HepG2 (cell line): ENCODE data around the gene RABGAP1L. TPM values are rescaled to one million over a fixed set of nuclear protein-coding genes. Genes with fewer than 3 reads are reported as not detected.

Source experiments
- ATAC-seq: fragments of 200-7000 bp; cut with Tn5 transposase; 3 replicates; pipeline ENCODE4 v1.9.1; 2020; ENCODE audit warnings: mild to moderate bottlenecking, moderate library complexity
- BruUV-seq: library from RNA; stranded (reverse); fragments of 400-500 nt; replicated peaks from 2 replicates; lab custom pipeline; 2021; lab: Mats Ljungman, UMichigan
- CTCF ChIA-PET: fragments of 300-600 bp; formaldehyde crosslinking; extraction: SDS; loops from one replicate; lab custom pipeline; 2021; ENCODE audit warnings: low total read pairs, inconsistent platforms, low intra/inter-chr PET ratio; lab: Yijun Ruan, JAX
- POLR2A ChIA-PET: fragments of 350-600 bp; sonication (Branson Sonifier 250); formaldehyde crosslinking; loops from one replicate; lab custom pipeline; 2020; ENCODE audit warnings: antibody characterized with exemption, inconsistent platforms; lab: Yijun Ruan, JAX
- DNase-seq: peaks from one replicate; pipeline ENCODE4 v3.0.0-alpha.2; 2015; ENCODE audit warnings: low spot score
- FAIRE-seq: peaks from 3 replicates; lab custom pipeline; 2011; peaks lifted over from hg19 to GRCh38; lab: Jason Lieb, UNC
- H2AFZ ChIP-seq: one replicate; pipeline ENCODE4 v1.6.1; 2011; ENCODE audit warnings: low read length, inconsistent platforms
- H3K27ac ChIP-seq: fragments of 300-600 bp; 3 replicates; pipeline ENCODE4 v1.8.0; 2011; ENCODE audit warnings: mixed run types, mild to moderate bottlenecking, mixed read lengths, low read length, inconsistent platforms; ENCODE audit not compliant: insufficient read depth; ENCODE audit errors: extremely low read length
- H3K27me3 ChIP-seq, 2 experiments: fragments of 200-600 bp in 1 of 2; 2 replicates in 1 of 2; 3 replicates in 1 of 2; pipeline versions ENCODE4 v1.6.0 to v1.8.0; 2011; ENCODE audit warnings: low read length in 2 of 2, mild to moderate bottlenecking in 2 of 2, moderate library complexity in 2 of 2, inconsistent platforms in 1 of 2; ENCODE audit not compliant: insufficient read depth in 2 of 2, control insufficient read depth in 1 of 2
- H3K36me3 ChIP-seq, 2 experiments: fragments of 200-600 bp in 1 of 2; replicated peaks in 1 of 2; 2 replicates in 1 of 2; 3 replicates in 1 of 2; pipeline versions ENCODE4 v1.5.1 to v1.8.0; 2011; ENCODE audit warnings: low read length in 2 of 2, inconsistent platforms in 1 of 2; ENCODE audit not compliant: insufficient read depth in 2 of 2, control insufficient read depth in 1 of 2
- H3K4me1 ChIP-seq: 2 replicates; pipeline ENCODE4 v1.5.1; 2012; ENCODE audit warnings: low read length, inconsistent platforms; ENCODE audit not compliant: insufficient read depth
- H3K4me2 ChIP-seq: 2 replicates; pipeline ENCODE4 v1.6.0; 2011; ENCODE audit warnings: low read depth, low read length, inconsistent platforms
- H3K4me3 ChIP-seq, 3 experiments: fragments of 200-600 bp in 1 of 3; sonication (generic), shearing (Covaris generic) in 1 of 3; replicated peaks in 1 of 3; 2 replicates each; pipeline ENCODE4 v1.5.1; 2011 to 2016; ENCODE audit warnings: low read length in 3 of 3, inconsistent platforms in 2 of 3, low read depth in 2 of 3, mild to moderate bottlenecking in 2 of 3, control low read depth in 1 of 3, mixed read lengths in 1 of 3; ENCODE audit not compliant: insufficient read depth in 1 of 3
- H3K79me2 ChIP-seq: one replicate; pipeline ENCODE4 v1.6.1; 2011; ENCODE audit warnings: low read length, inconsistent platforms; ENCODE audit not compliant: insufficient read depth
- H3K9ac ChIP-seq: 2 replicates; pipeline ENCODE4 v1.6.0; 2011; ENCODE audit warnings: mild to moderate bottlenecking, low read depth, low read length, inconsistent platforms; ENCODE audit not compliant: insufficient read depth
- H3K9me3 ChIP-seq: 2 replicates; pipeline ENCODE4 v1.5.1; 2012; ENCODE audit warnings: mild to moderate bottlenecking, low read length
- H4K20me1 ChIP-seq: 2 replicates; pipeline ENCODE4 v1.6.0; 2011; ENCODE audit warnings: inconsistent platforms, mild to moderate bottlenecking, low read length, moderate library complexity; ENCODE audit not compliant: insufficient read depth
- ATF7-NPFF ChIP-seq: sonication (generic); formaldehyde crosslinking; IDR thresholded peaks from 2 replicates; pipeline ENCODE4 v1.8.1; 2023; ENCODE audit warnings: mild to moderate bottlenecking, low read depth, missing genetic modification reagents, moderate library complexity
- FOXC1 ChIP-seq: sonication (generic); formaldehyde crosslinking; IDR thresholded peaks from 2 replicates; pipeline ENCODE4 v1.8.0; 2022; ENCODE audit warnings: mild to moderate bottlenecking, missing genetic modification reagents, borderline replicate concordance
- FOXM1 ChIP-seq: sonication (generic); formaldehyde crosslinking; IDR thresholded peaks from 2 replicates; pipeline ENCODE4 v1.5.0; 2020; ENCODE audit warnings: missing genetic modification reagents
- MLX ChIP-seq: IDR thresholded peaks from 2 replicates; pipeline ENCODE4 v1.6.1; 2016
- RELA ChIP-seq: sonication (generic); formaldehyde crosslinking; IDR thresholded peaks from 2 replicates; pipeline ENCODE4 v1.4.0; 2020; ENCODE audit warnings: missing genetic modification reagents
- RNF2 ChIP-seq: fragments of 450-650 bp; conservative IDR thresholded peaks from 2 replicates; pipeline ENCODE4 v1.6.1; 2016; ENCODE audit warnings: low read depth
- TEAD3 ChIP-seq: optimal IDR thresholded peaks from 2 replicates; pipeline ENCODE3; 2016; ENCODE audit warnings: borderline replicate concordance
- ZBTB21 ChIP-seq: sonication (generic); formaldehyde crosslinking; IDR thresholded peaks from 2 replicates; pipeline ENCODE4 v1.4.0; 2020; ENCODE audit warnings: missing genetic modification reagents
- ZNF577 ChIP-seq: sonication (generic); formaldehyde crosslinking; IDR thresholded peaks from 2 replicates; pipeline ENCODE4 v1.4.0; 2020; ENCODE audit warnings: mild to moderate bottlenecking, low read depth, missing genetic modification reagents, borderline replicate concordance
- WGBS: methylation state at CpG from one replicate; pipeline ENCODE4 v1.1.6; 2017; ENCODE audit warnings: low lambda C conversion rate; 5-methylcytosine and 5-hydroxymethylcytosine counted together
- in situ Hi-C: cut with HindIII; loops from 2 replicates; pipeline ENCODE4 v1.10.0; 2017; ENCODE audit warnings: low pct_unique_long_range_greater_than_20kb; ENCODE audit not compliant: extremely low pct_ligation_motif_present
- intact Hi-C: fragments of 100-400 bp; cut with micrococcal nuclease; formaldehyde crosslinking; loops from one replicate; pipeline ENCODE4 v1.10.0; 2022; ENCODE audit not compliant: unreplicated experiment
- polyA plus RNA-seq, 8 experiments: library from polyadenylated mRNA; depleted of rRNA in 3 of 8; stranded (reverse) in 7 of 8; unstranded in 1 of 8; fragments of >200 nt; fragmentation: Illumina TruSeq in 4 of 8; extraction: Trizol in 4 of 8; gene quantifications; 2 replicates each; pipeline versions ENCODE4 v1.2.1 to v1.2.3, GENCODE V29; 2011 to 2016; ENCODE audit warnings: low read depth in 4 of 8, missing spikeins in 1 of 8, mixed read lengths in 1 of 8; ENCODE audit not compliant: insufficient read depth in 1 of 8
- total RNA-seq, 5 experiments: library from RNA; depleted of rRNA; stranded (reverse); fragments of >200 nt; fragmentation: Illumina TruSeq; extraction: Trizol; gene quantifications; 2 replicates each; pipeline ENCODE4 v1.2.3, GENCODE V29; 2016; ENCODE audit warnings: low read depth in 1 of 5

Gene RABGAP1L
- total and polyA plus RNA-seq, 2 of the 13 experiments (the other 11 are each of a cell fraction or from before 2014, with no cell fraction given), result 7.9 to 22.6 TPM

DNA sequence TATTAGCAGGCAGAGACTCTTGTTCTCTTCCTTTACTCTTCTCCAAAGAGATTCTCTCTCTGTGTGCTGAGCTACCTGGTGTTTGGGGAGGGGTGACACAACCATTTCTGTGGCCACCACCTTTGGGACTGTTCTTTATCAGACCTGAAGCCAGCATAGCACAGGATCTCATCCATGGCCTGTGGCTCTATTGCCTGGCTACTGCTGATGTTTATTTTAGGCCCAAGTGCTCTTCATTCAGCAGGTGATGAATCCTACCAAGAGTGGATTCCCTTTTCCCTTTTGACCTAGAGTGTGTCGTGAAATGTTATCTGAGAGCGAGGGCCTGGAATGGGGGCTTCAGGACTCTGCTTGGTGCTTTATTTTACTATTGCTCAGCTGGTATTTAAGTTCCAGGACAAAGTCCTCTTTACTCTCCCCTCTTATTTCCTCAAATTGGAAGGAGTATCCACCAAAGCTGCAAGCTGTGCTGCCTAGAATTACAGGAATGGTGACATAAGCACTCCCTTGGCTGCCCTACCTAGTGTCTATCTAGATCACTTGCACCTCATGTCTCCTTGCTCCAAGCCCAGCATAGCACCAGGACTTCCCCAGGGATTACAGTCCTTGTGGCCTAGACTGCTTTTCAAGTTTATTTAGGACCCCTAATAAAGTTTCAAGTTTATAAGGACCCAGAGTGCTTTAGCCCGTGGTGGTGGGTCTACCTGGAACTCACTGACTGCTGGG, 193.7 kb downstream of the RABGAP1L start:
- H3K9ac ChIP-seq, result no peak overlapping the region
- ChIA-PET CTCF (no interaction called here), POLR2A (no interaction called here)
- no peak overlapping the region for H2AFZ ChIP-seq
- TF ChIP-seq RNF2, result no peak
- TF ChIP-seq TEAD3 (CRISPR knock-in tag), result no peak
- no peak for TF ChIP-seq RELA (CRISPR knock-in tag)
- no peak for TF ChIP-seq FOXM1 (CRISPR knock-in tag)
- no peak for TF ChIP-seq ZBTB21 (CRISPR knock-in tag)
- no peak for TF ChIP-seq ZNF577 (CRISPR knock-in tag)
- no peak for TF ChIP-seq MLX (CRISPR knock-in tag)
- TF ChIP-seq FOXC1 (CRISPR knock-in tag), result no peak
- no peak for TF ChIP-seq ATF7-NPFF
- H3K4me2 ChIP-seq, result no peak overlapping the region
- no peaks in the 10 kb centered on the region for H3K36me3 ChIP-seq
- 95% methylated on average over 3 of the region's 3 CpGs for WGBS
- DNase-seq (no peak), FAIRE-seq (no peak), ATAC-seq (no peak; the same call in 2 of the 3 replicates)
- H3K9me3 ChIP-seq, result no peaks in the 10 kb centered on the region
- intact Hi-C loops (no loop called here), in situ Hi-C loops (no loop called here)
- no peaks in the 10 kb centered on the region for H3K27me3 ChIP-seq
- H3K79me2 ChIP-seq, result no peaks in the 10 kb centered on the region
- H4K20me1 ChIP-seq, result no peaks in the 10 kb centered on the region
- peaks cover 6% of the 10 kb centered on the region; the same call in 1 of the 2 replicates for H3K4me1 ChIP-seq
- H3K4me3 ChIP-seq, result no peak overlapping the region
- H3K27ac ChIP-seq, result no peak overlapping the region
- BruUV-seq, result no TSS peak
